ENCODE results near the gene PLEKHM2. TPM values are rescaled to one million over a fixed set of nuclear protein-coding genes. Genes with fewer than 3 reads are reported as not detected.
A peak's percentile ranks its signal among the peaks of the same experiment; 100 is the strongest.

Gene PLEKHM2
- total RNA-seq, 1 donor from 2014 or later, result 60.6 TPM

DNA sequence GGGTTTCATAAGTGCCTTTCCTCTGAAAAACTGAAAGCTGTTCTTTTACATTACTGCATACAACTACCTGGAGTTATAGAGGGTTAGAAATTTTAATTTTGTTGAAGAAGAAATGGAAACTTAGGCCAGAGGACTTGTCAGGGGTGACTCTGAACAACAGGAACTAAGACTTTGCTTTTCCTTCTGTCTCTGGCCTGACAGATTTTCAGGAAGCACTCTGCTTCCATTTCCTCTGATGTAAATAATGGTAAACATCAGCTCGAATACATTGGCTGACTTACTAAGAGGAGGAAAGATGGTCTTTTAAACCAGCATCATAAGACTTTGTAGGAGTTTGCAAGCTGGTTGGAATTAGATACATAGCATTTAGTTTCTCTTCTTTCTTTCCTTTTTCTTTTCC is 27.1 kb upstream of the PLEKHM2 start:
- TF ChIP-seq, protein P1, sequence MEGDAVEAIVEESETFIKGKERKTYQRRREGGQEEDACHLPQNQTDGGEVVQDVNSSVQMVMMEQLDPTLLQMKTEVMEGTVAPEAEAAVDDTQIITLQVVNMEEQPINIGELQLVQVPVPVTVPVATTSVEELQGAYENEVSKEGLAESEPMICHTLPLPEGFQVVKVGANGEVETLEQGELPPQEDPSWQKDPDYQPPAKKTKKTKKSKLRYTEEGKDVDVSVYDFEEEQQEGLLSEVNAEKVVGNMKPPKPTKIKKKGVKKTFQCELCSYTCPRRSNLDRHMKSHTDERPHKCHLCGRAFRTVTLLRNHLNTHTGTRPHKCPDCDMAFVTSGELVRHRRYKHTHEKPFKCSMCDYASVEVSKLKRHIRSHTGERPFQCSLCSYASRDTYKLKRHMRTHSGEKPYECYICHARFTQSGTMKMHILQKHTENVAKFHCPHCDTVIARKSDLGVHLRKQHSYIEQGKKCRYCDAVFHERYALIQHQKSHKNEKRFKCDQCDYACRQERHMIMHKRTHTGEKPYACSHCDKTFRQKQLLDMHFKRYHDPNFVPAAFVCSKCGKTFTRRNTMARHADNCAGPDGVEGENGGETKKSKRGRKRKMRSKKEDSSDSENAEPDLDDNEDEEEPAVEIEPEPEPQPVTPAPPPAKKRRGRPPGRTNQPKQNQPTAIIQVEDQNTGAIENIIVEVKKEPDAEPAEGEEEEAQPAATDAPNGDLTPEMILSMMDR (IDR thresholded peaks at IDR 0.05; ENCODE audit: unreplicated experiment), result no peak
- Mint-ChIP-seq H3K4me1 (no peaks in the 10 kb centered on the region), H3K36me3 (peaks cover 45% of the 10 kb centered on the region), H3K9me3 (no peaks in the 10 kb centered on the region), H3K4me3 (no peak overlapping the region), H3K27me3 (ENCODE audit: low read depth) (no peaks in the 10 kb centered on the region), H3K27ac (no peak overlapping the region)
- no peak for DNase-seq (ENCODE audit: low spot score in 2 of 2, unreplicated experiment in 2 of 2)

DNA sequence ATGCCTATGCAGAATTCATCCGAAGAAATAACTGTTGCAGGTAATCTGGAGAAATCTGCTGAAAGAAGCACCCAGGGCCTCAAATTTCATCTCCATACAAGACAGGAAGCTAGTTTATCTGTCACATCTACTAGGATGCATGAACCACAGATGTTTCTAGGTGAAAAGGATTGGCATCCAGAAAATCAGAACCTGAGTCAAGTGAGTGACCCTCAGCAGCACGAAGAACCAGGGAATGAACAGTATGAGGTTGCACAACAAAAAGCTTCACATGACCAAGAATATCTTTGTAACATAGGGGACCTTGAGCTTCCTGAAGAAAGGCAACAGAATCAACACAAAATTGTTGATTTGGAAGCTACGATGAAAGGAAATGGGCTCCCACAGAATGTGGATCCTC is 24.0 kb upstream of the PLEKHM2 start:
- DNase-seq (ENCODE audit: low spot score in 2 of 2, unreplicated experiment in 2 of 2), result no peak
- Mint-ChIP-seq H3K4me3 (no peak overlapping the region), H3K27ac (no peak overlapping the region), H3K36me3 (peaks cover 40% of the 10 kb centered on the region), H3K4me1 (peaks cover 3% of the 10 kb centered on the region), H3K9me3 (no peaks in the 10 kb centered on the region), H3K27me3 (ENCODE audit: low read depth) (no peaks in the 10 kb centered on the region)
- TF ChIP-seq, protein P1 (IDR thresholded peaks at IDR 0.05; ENCODE audit: unreplicated experiment), result no peak

DNA sequence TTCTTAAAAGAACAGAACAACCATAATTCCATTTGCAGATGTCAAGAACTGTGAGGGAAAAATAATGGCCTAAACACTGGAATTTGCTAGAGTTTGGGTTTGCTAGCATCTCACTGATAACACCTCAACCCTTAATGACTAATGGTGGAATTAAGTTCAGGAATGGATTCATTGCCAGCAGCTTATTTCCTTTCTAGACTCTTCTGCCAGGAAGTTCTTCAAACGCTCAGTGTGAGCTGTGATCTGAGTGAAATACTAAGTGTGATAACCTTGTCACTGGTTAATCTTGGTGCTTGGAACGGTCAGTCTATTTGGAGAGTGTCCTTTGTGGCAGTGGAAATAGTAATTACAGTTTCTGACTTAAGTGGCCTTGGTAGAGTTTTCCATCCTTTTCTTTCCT is 21.6 kb upstream of the PLEKHM2 start:
- H3K36me3 Mint-ChIP-seq, result peaks cover 34% of the 10 kb centered on the region
- no peak for DNase-seq (ENCODE audit: low spot score in 2 of 2, unreplicated experiment in 2 of 2)
- no peak overlapping the region for H3K4me3 Mint-ChIP-seq
- no peaks in the 10 kb centered on the region for H3K9me3 Mint-ChIP-seq
- TF ChIP-seq, protein P1 (IDR thresholded peaks at IDR 0.05; ENCODE audit: unreplicated experiment), result no peak
- peaks cover 3% of the 10 kb centered on the region for H3K4me1 Mint-ChIP-seq
- peak overlapping the region; percentile 4 for H3K27ac Mint-ChIP-seq
- H3K27me3 Mint-ChIP-seq (ENCODE audit: low read depth), result no peaks in the 10 kb centered on the region

DNA sequence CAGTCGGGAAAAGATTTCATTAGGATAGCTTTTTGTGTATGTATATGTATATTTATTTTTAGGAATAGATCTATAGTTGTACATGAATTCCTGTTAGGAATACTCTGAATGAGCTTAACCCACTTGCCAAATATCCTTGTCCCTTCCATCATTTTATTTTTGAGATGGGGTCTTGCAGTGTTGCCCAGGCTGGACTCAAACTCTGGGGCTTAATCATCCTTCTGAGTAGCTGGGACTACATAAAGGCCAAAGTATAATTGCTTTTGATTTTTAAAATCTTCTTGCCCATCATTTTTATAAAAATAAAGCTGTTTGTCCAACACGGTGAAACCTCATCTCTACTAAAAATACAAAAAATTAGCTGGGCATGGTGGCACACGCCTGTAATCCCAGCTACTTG is 20.2 kb upstream of the PLEKHM2 start:
- H3K27me3 Mint-ChIP-seq (ENCODE audit: low read depth), result no peaks in the 10 kb centered on the region
- H3K9me3 Mint-ChIP-seq, result no peaks in the 10 kb centered on the region
- TF ChIP-seq, protein P1 (IDR thresholded peaks at IDR 0.05; ENCODE audit: unreplicated experiment), result no peak
- peaks cover 6% of the 10 kb centered on the region for H3K4me1 Mint-ChIP-seq
- no peak overlapping the region for H3K27ac Mint-ChIP-seq
- no peak overlapping the region for H3K4me3 Mint-ChIP-seq
- no peak for DNase-seq (ENCODE audit: low spot score in 2 of 2, unreplicated experiment in 2 of 2)
- H3K36me3 Mint-ChIP-seq, result peaks cover 33% of the 10 kb centered on the region

DNA sequence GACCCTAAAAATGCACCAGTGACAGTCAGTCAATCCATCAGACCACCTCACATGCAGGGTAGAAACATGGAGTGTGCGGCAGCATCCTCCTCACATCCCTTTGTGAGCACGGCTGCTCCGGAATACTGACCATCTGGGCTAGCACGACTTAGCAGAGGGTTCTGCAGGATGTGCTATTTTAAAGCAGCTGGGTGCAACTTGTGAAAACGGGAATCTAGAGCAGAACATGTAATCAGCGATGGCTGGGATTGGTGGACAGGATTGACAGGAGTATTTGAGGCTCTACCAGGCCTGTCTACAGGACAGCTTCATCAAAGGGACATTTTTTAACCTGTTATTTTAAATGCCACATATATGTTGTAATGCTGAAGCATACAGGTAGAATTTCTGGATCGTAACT is 16.8 kb upstream of the PLEKHM2 start:
- TF ChIP-seq, protein P1 (IDR thresholded peaks at IDR 0.05; ENCODE audit: unreplicated experiment), result no peak
- Mint-ChIP-seq H3K27me3 (ENCODE audit: low read depth) (no peaks in the 10 kb centered on the region), H3K36me3 (peaks cover 5% of the 10 kb centered on the region), H3K4me1 (peaks cover 6% of the 10 kb centered on the region), H3K9me3 (no peaks in the 10 kb centered on the region), H3K4me3 (no peak overlapping the region), H3K27ac (no peak overlapping the region)
- no peak for DNase-seq (ENCODE audit: low spot score in 2 of 2, unreplicated experiment in 2 of 2)
